Testis (tissue), 3 donors: ENCODE measurements around the gene L1CAM. TPM values are rescaled to one million over a fixed set of nuclear protein-coding genes. Genes with fewer than 3 reads are reported as not detected.

ENCODE experiments used
- DNase-seq: peaks from one replicate; pipeline ENCODE4 v3.0.0-alpha.2; 2019
- H3K27ac ChIP-seq, 2 donors: fragments of 200-600 bp; sonication (generic); one replicate each; pipeline ENCODE4 v1.5.1; 2019
- H3K27me3 ChIP-seq: fragments of 200-600 bp; sonication (generic); one replicate; pipeline ENCODE4 v1.5.1; 2019
- H3K36me3 ChIP-seq: fragments of 200-600 bp; sonication (generic); one replicate; pipeline ENCODE4 v1.5.1; 2017; ENCODE audit warnings: low read depth; ENCODE audit errors: missing control alignments
- H3K4me1 ChIP-seq: fragments of 200-600 bp; sonication (generic); one replicate; pipeline ENCODE4 v1.5.1; 2019
- H3K4me3 ChIP-seq, 2 donors: fragments of 200-600 bp; sonication (generic); one replicate each; pipeline ENCODE4 v1.5.1; 2017 to 2019
- H3K9me3 ChIP-seq: fragments of 200-600 bp; sonication (generic); one replicate; pipeline ENCODE4 v1.5.1; 2017
- CTCF ChIP-seq, 3 experiments: fragments of 450-650 bp in 2 of 3; fragments of 200-600 bp in 1 of 3; sonication (generic) in 1 of 3; IDR thresholded peaks; one replicate each; pipeline ENCODE4 v1.5.1; 2016 to 2019; ENCODE audit warnings: antibody characterized with exemption in 3 of 3, mild to moderate bottlenecking in 2 of 3, moderate library complexity in 1 of 3
- POLR2A ChIP-seq: fragments of 450-650 bp; IDR thresholded peaks from one replicate; pipeline ENCODE4 v1.6.1; 2017; ENCODE audit warnings: antibody characterized with exemption, mild to moderate bottlenecking, moderate library complexity
- WGBS, 2 donors: methylation state at CpG; one replicate each; pipeline ENCODE4 v1.1.5; 2018; 5-methylcytosine and 5-hydroxymethylcytosine counted together
- intact Hi-C: fragments of 100-400 bp; cut with DNase I; formaldehyde crosslinking; loops from one replicate; pipeline ENCODE4 v1.15.1; 2023; ENCODE audit warnings: low total_unique reads
- polyA plus RNA-seq: library from polyadenylated mRNA; stranded (reverse); fragments of 350-450 nt; fragmentation: Illumina TruSeq; extraction: RNeasy Lipid Tissue Mini Kit (QIAGEN cat#74804); gene quantifications from one replicate; pipeline ENCODE4 v1.2.3, GENCODE V29; 2014; ENCODE audit warnings: low read depth, low replicate concordance; ENCODE audit not compliant: insufficient read depth
- total RNA-seq, 2 donors: library from RNA; depleted of rRNA; stranded (reverse); fragments of >200 nt; gene quantifications; one replicate each; pipeline ENCODE4 v1.2.3, GENCODE V29; 2016

Gene L1CAM
- total and polyA plus RNA-seq, 3 donors from 2014 or later: 1.7 to 4.5 (median 2.5) TPM

GRCh38 chrX:153861733-153862310 is 24.2 kb downstream of the L1CAM start:
- Histone ChIP-seq H3K4me1 (no peaks in the 10 kb centered on the region), H3K36me3 (no peaks in the 10 kb centered on the region), H3K9me3 (no peaks in the 10 kb centered on the region), H3K4me3 (no peak overlapping the region), H3K27me3 (no peaks in the 10 kb centered on the region), H3K27ac (no peak overlapping the region)
- intact Hi-C loops: no loop called here
- 67 to 76% methylated on average over 4 to 21 of the region's 21 CpGs for WGBS, 2 donors
- TF ChIP-seq CTCF (IDR thresholded peaks at IDR 0.05) (no peak), POLR2A (no peak)
- no peak for DNase-seq

- no peak overlapping the region for H3K27ac ChIP-seq
- no peak for DNase-seq
- no peaks in the 10 kb centered on the region for H3K27me3 ChIP-seq
- intact Hi-C loops: no loop called here
- TF ChIP-seq POLR2A: no peak
- TF ChIP-seq CTCF (IDR thresholded peaks at IDR 0.05): no peak
- no peak overlapping the region for H3K4me3 ChIP-seq
- no peaks in the 10 kb centered on the region for H3K36me3 ChIP-seq
- no peaks in the 10 kb centered on the region for H3K9me3 ChIP-seq
- WGBS, 2 donors: 81 to 89% methylated on average over 3 to 7 of the region's 10 CpGs
- H3K4me1 ChIP-seq: no peaks in the 10 kb centered on the region
Measured at GRCh38 chrX:153861151-153861550, 24.8 kb downstream of the L1CAM start.

- DNase-seq: no peak
- H3K27ac ChIP-seq: no peak overlapping the region
- no peaks in the 10 kb centered on the region for H3K9me3 ChIP-seq
- no peaks in the 10 kb centered on the region for H3K4me1 ChIP-seq
- no peaks in the 10 kb centered on the region for H3K27me3 ChIP-seq
- intact Hi-C loops: no loop called here
- 50 to 68% methylated on average over 1 to 2 of the region's 2 CpGs for WGBS, 2 donors
- no peak overlapping the region for H3K4me3 ChIP-seq
- TF ChIP-seq POLR2A: no peak
- no peak for TF ChIP-seq CTCF (IDR thresholded peaks at IDR 0.05)
- H3K36me3 ChIP-seq: no peaks in the 10 kb centered on the region
Measured at GRCh38 chrX:153857348-153857903, 28.5 kb downstream of the L1CAM start.

GRCh38 chrX:153854702-153855101 is 31.3 kb downstream of the L1CAM start:
- 90 to 94% methylated on average over 7 to 9 of the region's 9 CpGs for WGBS, 2 donors
- no peak for DNase-seq
- Histone ChIP-seq H3K9me3 (no peaks in the 10 kb centered on the region), H3K27ac (no peak overlapping the region), H3K27me3 (no peaks in the 10 kb centered on the region), H3K4me3 (no peak overlapping the region), H3K4me1 (no peaks in the 10 kb centered on the region), H3K36me3 (no peaks in the 10 kb centered on the region)
- TF ChIP-seq CTCF (IDR thresholded peaks at IDR 0.05): no peak
- intact Hi-C loops: no loop called here

- H3K27me3 ChIP-seq: no peaks in the 10 kb centered on the region
- 95 to 100% methylated on average over 3 of the region's 3 CpGs for WGBS, 2 donors
- intact Hi-C loops: no loop called here
Measured at GRCh38 chrX:153853902-153854267, 32.1 kb downstream of the L1CAM start.

More at GRCh38 chrX:153853902-153854267, 32.1 kb downstream of the L1CAM start:
- Histone ChIP-seq H3K9me3 (no peaks in the 10 kb centered on the region), H3K4me1 (no peaks in the 10 kb centered on the region), H3K36me3 (no peaks in the 10 kb centered on the region), H3K4me3 (no peak overlapping the region), H3K27ac (no peak overlapping the region)
- no peak for DNase-seq
- TF ChIP-seq CTCF (IDR thresholded peaks at IDR 0.05) (no peak), POLR2A (no peak)
